Measurements from ENCODE around the gene NR3C2.

NR3C2 gene

GRCh38 chr4:148367756-148368155 lies 74.5 kb downstream of the NR3C2 start:
- Histone ChIP-seq H3K4me3 (ENCODE audit: low read length) (no peak overlapping the region), H4K20me1 (ENCODE audit: insufficient read depth, low read length) (no peaks in the 10 kb centered on the region), H3K9me3 (replicated peaks; ENCODE audit: insufficient read depth, low read length) (no peaks in the 10 kb centered on the region), H3K27me3 (replicated peaks; ENCODE audit: insufficient read depth, low read length) (no peaks in the 10 kb centered on the region), H3K27ac (ENCODE audit: low read length) (no peak overlapping the region), H3K9ac (ENCODE audit: low read length) (no peak overlapping the region), H3K4me2 (ENCODE audit: low read depth, low read length) (no peak overlapping the region), H3K79me2 (ENCODE audit: low read length) (no peaks in the 10 kb centered on the region), H2AFZ (ENCODE audit: low read length) (no peak overlapping the region), H3F3A (ENCODE audit: insufficient read depth, low read length) (no peaks in the 10 kb centered on the region), H3K36me3 (replicated peaks; ENCODE audit: insufficient read depth, low read length) (no peaks in the 10 kb centered on the region), H3K9me2 (replicated peaks; ENCODE audit: insufficient read depth, low read length) (no peaks in the 10 kb centered on the region), H3K4me1 (ENCODE audit: low read length) (no peaks in the 10 kb centered on the region)
- TF ChIP-seq EZH2 (optimal IDR thresholded peaks at IDR 0.05; ENCODE audit: low read depth, low read length), result no peak
- no peak for TF ChIP-seq CTCF (IDR thresholded peaks at IDR 0.05; ENCODE audit: low read length)
- TF ChIP-seq EZH2phosphoT487 (IDR thresholded peaks at IDR 0.05; ENCODE audit: low read length), result no peak
- no peak for DNase-seq

GRCh38 chr4:148366251-148366650 lies 76.0 kb downstream of the NR3C2 start:
- Histone ChIP-seq H3K9me3 (replicated peaks; ENCODE audit: insufficient read depth, low read length) (no peaks in the 10 kb centered on the region), H3K27ac (ENCODE audit: low read length) (no peak overlapping the region), H3K27me3 (replicated peaks; ENCODE audit: insufficient read depth, low read length) (no peaks in the 10 kb centered on the region), H3K9ac (ENCODE audit: low read length) (no peak overlapping the region), H3K4me3 (ENCODE audit: low read length) (no peak overlapping the region), H3K79me2 (ENCODE audit: low read length) (no peaks in the 10 kb centered on the region), H2AFZ (ENCODE audit: low read length) (no peak overlapping the region), H3K4me1 (ENCODE audit: low read length) (no peaks in the 10 kb centered on the region), H4K20me1 (ENCODE audit: insufficient read depth, low read length) (no peaks in the 10 kb centered on the region), H3K36me3 (replicated peaks; ENCODE audit: insufficient read depth, low read length) (no peaks in the 10 kb centered on the region), H3K4me2 (ENCODE audit: low read depth, low read length) (no peak overlapping the region), H3F3A (ENCODE audit: insufficient read depth, low read length) (no peaks in the 10 kb centered on the region), H3K9me2 (replicated peaks; ENCODE audit: insufficient read depth, low read length) (no peaks in the 10 kb centered on the region)
- TF ChIP-seq EZH2 (optimal IDR thresholded peaks at IDR 0.05; ENCODE audit: low read depth, low read length), result no peak
- TF ChIP-seq EZH2phosphoT487 (IDR thresholded peaks at IDR 0.05; ENCODE audit: low read length), result no peak
- TF ChIP-seq CTCF (IDR thresholded peaks at IDR 0.05; ENCODE audit: low read length), result no peak
- DNase-seq, result no peak

- Histone ChIP-seq H3K4me2 (ENCODE audit: low read depth, low read length) (no peak overlapping the region), H2AFZ (ENCODE audit: low read length) (no peak overlapping the region), H3K4me1 (ENCODE audit: low read length) (no peaks in the 10 kb centered on the region), H3K27ac (ENCODE audit: low read length) (no peak overlapping the region), H3K9ac (ENCODE audit: low read length) (no peak overlapping the region), H3K79me2 (ENCODE audit: low read length) (no peaks in the 10 kb centered on the region), H4K20me1 (ENCODE audit: insufficient read depth, low read length) (no peaks in the 10 kb centered on the region), H3K36me3 (replicated peaks; ENCODE audit: insufficient read depth, low read length) (no peaks in the 10 kb centered on the region), H3K9me2 (replicated peaks; ENCODE audit: insufficient read depth, low read length) (no peaks in the 10 kb centered on the region), H3K27me3 (replicated peaks; ENCODE audit: insufficient read depth, low read length) (no peaks in the 10 kb centered on the region), H3F3A (ENCODE audit: insufficient read depth, low read length) (no peaks in the 10 kb centered on the region), H3K9me3 (replicated peaks; ENCODE audit: insufficient read depth, low read length) (no peaks in the 10 kb centered on the region), H3K4me3 (ENCODE audit: low read length) (no peak overlapping the region)
- no peak for TF ChIP-seq CTCF (IDR thresholded peaks at IDR 0.05; ENCODE audit: low read length)
- no peak for TF ChIP-seq EZH2 (optimal IDR thresholded peaks at IDR 0.05; ENCODE audit: low read depth, low read length)
- TF ChIP-seq EZH2phosphoT487 (IDR thresholded peaks at IDR 0.05; ENCODE audit: low read length), result no peak
- DNase-seq, result no peak
These were observed 77.7 kb downstream of the NR3C2 start for GRCh38 chr4:148364525-148364924.
